ENCODE results near the gene AKT1. TPM values are rescaled to one million over a fixed set of nuclear protein-coding genes. Genes with fewer than 3 reads are reported as not detected.
"Not testable (repeated sequence)": the region's sequence is repeated elsewhere in the genome, so short reads cannot be mapped to it uniquely, and the experiment has no call there.

The AKT1 gene
- total RNA-seq: 100 to 1,000 TPM; 131 to 133 TPM

DNA sequence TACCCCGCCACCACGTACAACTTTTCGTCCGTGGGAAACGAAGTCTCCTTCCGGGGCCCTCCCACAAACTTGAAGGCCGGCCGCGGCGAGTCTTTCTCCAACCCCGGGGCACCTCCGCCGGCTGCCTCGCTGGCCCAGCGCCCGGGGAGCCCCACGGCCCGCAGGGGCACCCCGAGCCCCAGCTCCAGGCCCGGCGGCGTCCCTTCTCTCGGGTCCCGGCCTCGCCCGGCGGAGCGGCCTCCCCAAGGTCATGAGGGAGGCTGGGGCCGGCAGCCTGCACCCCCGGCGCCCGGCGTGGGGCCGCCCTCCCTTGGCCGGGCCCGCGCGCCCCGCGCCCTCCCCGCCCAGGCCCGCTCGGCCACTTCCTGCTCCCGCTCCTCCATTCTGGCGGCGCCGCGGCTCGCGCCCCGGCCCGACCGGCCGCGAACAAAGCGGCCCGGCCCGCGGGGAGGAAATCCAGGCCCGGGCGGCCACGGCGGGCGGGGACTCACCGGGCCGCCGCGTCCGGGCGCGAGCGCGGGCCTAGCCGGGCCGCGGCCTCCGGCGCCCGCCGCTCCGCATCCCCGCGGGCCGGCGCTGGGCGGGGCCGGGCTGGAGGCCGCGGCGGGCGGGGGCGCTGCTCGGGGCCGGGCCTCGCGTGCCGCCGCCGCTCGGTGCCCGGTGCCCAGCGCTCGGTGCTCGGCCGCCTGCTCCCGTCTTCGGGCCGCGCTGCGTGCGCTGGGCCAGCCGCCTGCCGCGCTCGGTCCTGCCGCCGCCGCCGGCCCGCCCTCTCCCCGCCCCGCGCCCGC is at the start of gene AKT1:
AKT1 (minus strand) TSS at position 756 of the 788 bp plus-strand sequence. CDS start 3,105 bp downstream, outside the sequence.
- intact Hi-C loops (cut with micrococcal nuclease): no loop called here
- Mint-ChIP-seq H3K27ac (peak within 1 kb of the TSS; percentile 62), H3K4me3 (peak within 1 kb of the TSS; percentile 84), H3K9me3 (no peaks in the 10 kb centered on the region), H3K36me3 (no peaks in the 10 kb centered on the region), H3K4me1 (ENCODE audit: low read depth) (peaks cover 48% of the 10 kb centered on the region), H3K27me3 (no peaks in the 10 kb centered on the region)
- CTCF ChIA-PET: interaction anchor here (1.3 to 1.5 kb wide), 2 partner anchors 26 to 31 kb away, joined by 5 to 7 read pairs; no protein-coding TSS in a partner anchor
- peak; percentile 35 for DNase-seq
- POLR2A ChIA-PET: interaction anchor here (1.2 to 1.4 kb wide), 2 partner anchors 25 to 42 kb away, joined by 3 to 9 read pairs; partner anchors contain the start of gene SIVA1

DNA sequence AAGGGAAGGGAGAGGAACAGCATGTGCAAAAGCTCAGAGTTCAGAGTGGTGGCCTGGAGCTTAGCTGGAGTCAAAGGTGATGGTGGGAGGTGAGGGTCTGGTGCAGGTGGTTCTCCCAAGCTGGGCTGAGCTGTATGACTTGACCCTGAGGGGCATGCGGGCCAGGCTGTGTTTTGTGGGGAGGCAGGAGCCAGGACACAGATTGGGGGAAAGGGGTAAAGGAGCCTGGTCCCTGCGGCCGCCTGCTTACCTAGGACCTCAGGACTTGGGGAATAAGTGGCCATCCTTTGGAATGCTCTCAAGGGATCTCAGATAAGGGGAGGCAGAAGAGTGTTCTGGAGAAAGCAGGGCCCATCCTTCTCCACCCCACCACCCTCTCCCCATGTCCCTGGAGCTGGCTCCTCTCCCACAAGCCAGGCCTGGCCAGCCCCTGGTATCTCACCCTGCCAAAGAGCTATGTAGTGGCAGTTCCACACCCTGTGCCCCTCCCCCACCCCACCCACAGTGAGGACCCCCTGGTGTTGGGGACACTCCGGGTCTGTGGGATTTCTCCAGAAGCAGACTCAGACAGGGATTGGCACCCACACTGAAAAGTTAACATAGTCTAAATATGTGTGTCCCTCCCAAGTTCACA is 49.6 kb upstream of the AKT1 start:
- CTCF ChIA-PET: no interaction called here
- H3K27ac Mint-ChIP-seq: no peak overlapping the region
- no peak overlapping the region for H3K4me3 Mint-ChIP-seq
- no peaks in the 10 kb centered on the region for H3K9me3 Mint-ChIP-seq
- POLR2A ChIA-PET: no interaction called here
- no peak for DNase-seq
- intact Hi-C loops (cut with micrococcal nuclease): no loop called here
- no peaks in the 10 kb centered on the region for H3K4me1 Mint-ChIP-seq (ENCODE audit: low read depth)
- H3K36me3 Mint-ChIP-seq: no peaks in the 10 kb centered on the region
- peaks cover 44% of the 10 kb centered on the region for H3K27me3 Mint-ChIP-seq

DNA sequence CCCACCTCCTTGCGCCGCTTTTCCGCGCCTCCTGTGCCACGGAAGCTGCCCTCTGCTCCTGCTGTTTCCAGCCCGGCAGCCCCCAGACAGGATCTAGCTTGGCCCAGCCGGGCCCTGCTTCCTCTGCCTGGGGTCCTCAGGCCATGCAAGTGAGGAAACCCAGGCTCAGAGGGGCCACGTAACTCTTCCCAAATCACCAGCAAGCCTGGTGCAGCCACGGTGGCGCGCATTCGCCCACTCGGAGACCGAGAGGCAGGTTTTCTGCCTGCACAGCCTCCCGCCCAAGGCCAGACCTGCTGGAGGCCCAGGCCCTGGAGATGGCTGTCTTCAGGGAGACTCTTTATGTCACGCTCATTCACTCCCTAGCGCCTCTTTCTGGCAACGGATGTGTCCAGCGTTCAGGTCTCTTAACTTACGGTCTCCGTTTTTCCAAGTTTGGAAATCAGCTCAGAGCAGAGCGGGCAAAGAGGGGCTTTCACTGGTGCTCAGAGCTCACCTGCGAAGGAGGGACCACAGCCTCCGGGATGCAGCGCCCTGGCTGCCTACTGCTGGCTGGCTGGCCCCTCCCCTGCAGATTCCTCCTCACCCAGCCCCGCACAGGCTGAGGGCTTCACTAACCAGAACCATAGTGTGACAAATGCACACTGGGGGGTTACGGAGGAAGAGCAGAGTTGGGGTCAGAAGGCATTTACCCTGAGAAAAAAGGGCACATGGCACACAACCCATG is 48.9 kb upstream of the AKT1 start:
- intact Hi-C loops (cut with micrococcal nuclease): no loop called here
- Mint-ChIP-seq H3K36me3 (no peaks in the 10 kb centered on the region), H3K4me3 (no peak overlapping the region), H3K27ac (no peak overlapping the region), H3K27me3 (peaks cover 41% of the 10 kb centered on the region), H3K9me3 (no peaks in the 10 kb centered on the region), H3K4me1 (ENCODE audit: low read depth) (no peaks in the 10 kb centered on the region)
- ChIA-PET CTCF (no interaction called here), POLR2A (no interaction called here)
- DNase-seq: no peak

DNA sequence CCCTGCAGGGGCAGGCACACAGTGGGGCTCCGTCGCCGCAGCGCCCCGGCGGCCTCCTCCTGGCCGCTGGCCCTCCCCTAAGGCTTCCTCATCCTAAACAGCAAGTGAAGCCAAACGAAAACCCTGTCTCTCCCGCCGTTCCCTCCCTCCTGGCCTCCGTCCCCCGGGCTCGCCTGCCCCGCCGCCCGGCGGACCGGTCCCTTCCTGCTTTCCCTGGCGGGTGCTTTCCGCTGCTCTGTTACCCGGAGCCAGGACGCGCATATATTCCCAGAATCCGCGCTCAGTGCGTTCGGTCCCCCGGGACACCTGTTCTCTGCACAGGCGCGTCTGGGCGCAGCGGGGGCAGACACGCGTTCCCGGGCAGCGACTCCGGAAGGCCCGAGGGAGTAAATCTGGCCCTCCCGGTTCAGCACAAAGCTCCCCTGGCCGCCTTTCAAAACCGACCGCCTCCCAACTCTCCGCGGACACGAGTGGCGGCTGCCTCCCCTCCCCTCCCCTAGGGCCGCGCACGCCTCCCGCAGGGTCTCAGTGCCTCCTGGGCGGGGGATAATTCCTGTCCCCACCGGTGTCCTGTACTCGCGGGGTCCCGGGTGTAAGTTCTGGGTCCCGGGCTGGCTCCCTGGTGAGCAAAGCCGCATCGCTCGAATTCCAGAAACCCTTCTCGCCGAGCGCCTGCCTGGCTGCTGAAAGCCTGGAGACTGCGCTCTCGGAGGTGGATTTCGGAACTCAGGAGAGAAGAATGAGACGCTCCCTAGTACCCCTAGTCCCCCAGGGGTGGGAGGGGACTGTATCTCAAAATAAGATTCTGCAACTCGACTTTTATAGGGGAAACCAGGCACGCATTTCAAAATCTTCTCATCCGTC is 48.1 kb upstream of the AKT1 start:
- intact Hi-C loops (cut with micrococcal nuclease): no loop called here
- H3K4me1 Mint-ChIP-seq (ENCODE audit: low read depth): no peaks in the 10 kb centered on the region
- peaks cover 37% of the 10 kb centered on the region for H3K27me3 Mint-ChIP-seq
- DNase-seq: no peak
- no peak overlapping the region for H3K4me3 Mint-ChIP-seq
- POLR2A ChIA-PET: no interaction called here
- CTCF ChIA-PET: no interaction called here
- no peaks in the 10 kb centered on the region for H3K9me3 Mint-ChIP-seq
- no peak overlapping the region for H3K27ac Mint-ChIP-seq
- H3K36me3 Mint-ChIP-seq: no peaks in the 10 kb centered on the region

DNA sequence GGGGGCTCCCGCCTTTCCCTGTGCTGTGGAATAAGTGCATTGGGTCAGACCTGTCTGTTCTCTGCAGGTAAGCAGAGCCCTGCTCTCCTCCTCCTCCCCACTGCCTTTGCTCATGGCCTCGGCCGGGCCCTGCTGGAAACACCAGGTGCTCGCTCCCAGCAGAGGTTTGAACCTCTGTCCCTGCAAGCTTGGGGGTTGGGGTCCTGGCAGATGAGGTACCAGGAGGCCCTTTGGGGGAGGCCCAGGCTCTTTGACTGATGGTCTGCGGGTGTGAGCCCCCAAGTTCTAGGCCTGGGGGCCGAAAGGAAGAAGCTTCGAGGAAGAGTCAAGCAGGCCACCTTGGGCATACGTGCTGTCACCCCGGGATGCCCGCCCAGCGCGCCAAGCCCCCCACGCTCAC is 47.5 kb upstream of the AKT1 start:
- no peaks in the 10 kb centered on the region for H3K4me1 Mint-ChIP-seq (ENCODE audit: low read depth)
- no peak overlapping the region for H3K27ac Mint-ChIP-seq
- peaks cover 37% of the 10 kb centered on the region for H3K27me3 Mint-ChIP-seq
- no peak overlapping the region for H3K4me3 Mint-ChIP-seq
- ChIA-PET CTCF (interaction anchor here (0.6 to 1.6 kb wide), 2 partner anchors 17 to 74 kb away, joined by 3 to 6 read pairs; no protein-coding TSS in a partner anchor), POLR2A (no interaction called here)
- no peaks in the 10 kb centered on the region for H3K36me3 Mint-ChIP-seq
- no peak for DNase-seq
- no peaks in the 10 kb centered on the region for H3K9me3 Mint-ChIP-seq
- intact Hi-C loops (cut with micrococcal nuclease): no loop called here

DNA sequence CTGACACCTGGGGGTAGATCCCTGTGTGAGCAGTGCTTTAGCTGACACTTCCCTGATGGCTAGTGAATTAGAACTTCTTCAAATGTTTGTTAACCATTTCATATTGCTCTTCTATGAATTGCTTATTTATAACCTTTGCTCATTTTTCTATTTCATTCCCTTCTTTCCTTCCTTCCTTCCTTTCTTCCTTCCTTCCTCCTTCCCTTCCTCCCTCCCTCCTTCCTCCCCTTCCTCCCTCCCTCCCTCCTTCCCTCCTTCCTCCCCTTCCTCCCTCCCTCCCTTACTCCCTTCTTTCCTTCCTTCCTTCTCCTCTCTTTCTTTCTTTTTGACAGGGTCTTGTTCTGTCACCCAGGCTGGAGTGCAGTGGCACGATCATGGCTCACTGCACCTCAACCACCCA is 46.2 kb upstream of the AKT1 start:
- no peak overlapping the region for H3K4me3 Mint-ChIP-seq
- no peaks in the 10 kb centered on the region for H3K36me3 Mint-ChIP-seq
- intact Hi-C loops (cut with micrococcal nuclease): no loop called here

DNA sequence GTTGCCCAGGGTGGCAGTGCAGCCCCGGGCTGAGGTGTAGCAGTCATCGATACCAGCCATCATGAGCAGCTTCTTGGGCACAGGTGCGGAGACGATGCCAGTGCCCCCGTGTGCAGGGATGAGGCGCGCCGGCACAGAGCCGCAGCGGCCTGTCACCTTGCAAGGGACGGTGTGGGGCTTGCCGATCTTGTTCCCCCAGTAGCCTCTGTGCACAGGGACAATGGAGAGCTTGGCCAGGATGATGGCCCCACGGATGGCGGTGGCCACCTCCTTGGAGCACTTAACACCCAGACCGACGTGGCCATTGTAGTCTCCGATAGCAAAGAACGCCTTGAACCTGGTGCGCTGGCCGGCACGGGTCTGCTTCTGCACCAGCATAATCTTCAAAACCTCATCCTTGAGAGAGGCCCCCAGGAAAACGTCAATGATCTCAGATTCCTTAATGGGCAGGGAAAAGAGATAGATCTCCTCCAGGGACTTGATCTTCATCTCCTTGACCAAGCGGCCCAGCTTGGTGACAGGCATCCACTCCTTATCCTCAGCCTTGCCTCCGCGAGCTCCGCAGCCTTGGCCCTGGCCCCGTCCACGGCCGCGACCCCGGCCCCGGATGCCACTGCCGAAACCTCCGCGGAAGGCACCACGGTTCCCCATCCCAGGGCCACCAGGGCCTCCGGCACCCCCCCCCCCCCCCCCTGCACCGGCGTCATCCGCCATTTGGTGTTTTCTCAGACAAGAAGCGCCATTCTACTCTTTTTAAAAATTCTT is 40.8 kb upstream of the AKT1 start:
- H3K36me3 Mint-ChIP-seq; H3K9me3 Mint-ChIP-seq; POLR2A ChIA-PET; H3K4me1 Mint-ChIP-seq (ENCODE audit: low read depth); H3K27ac Mint-ChIP-seq; DNase-seq; CTCF ChIA-PET; H3K4me3 Mint-ChIP-seq; H3K27me3 Mint-ChIP-seq; intact Hi-C loops (cut with micrococcal nuclease): not testable (repeated sequence)

More for the DNA sequence above, 46.2 kb upstream of the AKT1 start:
- ChIA-PET POLR2A (no interaction called here), CTCF (interaction anchor here (1.6 kb wide), 1 partner anchor 16 kb away, joined by 6 read pairs; no protein-coding TSS in a partner anchor)
- Mint-ChIP-seq H3K4me1 (ENCODE audit: low read depth) (no peaks in the 10 kb centered on the region), H3K27ac (no peak overlapping the region), H3K27me3 (peaks cover 35% of the 10 kb centered on the region), H3K9me3 (no peaks in the 10 kb centered on the region)
- no peak for DNase-seq

DNA sequence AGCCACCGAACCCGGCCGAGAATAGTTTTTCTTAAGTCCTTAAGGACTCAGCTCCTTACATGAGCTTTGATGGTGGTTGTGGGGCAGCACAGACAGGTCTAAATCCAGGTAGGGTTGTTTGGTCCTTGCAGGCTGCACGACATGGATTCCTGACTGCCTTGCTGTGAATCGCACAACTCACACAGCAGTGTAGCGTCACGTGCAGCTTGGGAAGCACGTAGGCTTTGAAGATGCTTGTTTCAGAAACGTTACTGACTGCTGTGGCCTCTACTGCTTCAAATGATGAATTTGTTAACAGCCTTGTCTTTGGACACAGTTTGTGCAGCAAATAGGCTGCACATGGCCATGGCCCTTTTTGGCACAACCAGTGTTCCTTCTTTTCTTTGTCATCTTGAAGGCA is 35.2 kb upstream of the AKT1 start:
- ChIA-PET POLR2A (no interaction called here), CTCF (no interaction called here)
- Mint-ChIP-seq H3K36me3 (no peaks in the 10 kb centered on the region), H3K9me3 (no peaks in the 10 kb centered on the region), H3K4me1 (ENCODE audit: low read depth) (peaks cover 10% of the 10 kb centered on the region), H3K27me3 (peaks cover 1% of the 10 kb centered on the region), H3K27ac (no peak overlapping the region), H3K4me3 (no peak overlapping the region)
- intact Hi-C loops (cut with micrococcal nuclease): no loop called here
- no peak for DNase-seq

DNA sequence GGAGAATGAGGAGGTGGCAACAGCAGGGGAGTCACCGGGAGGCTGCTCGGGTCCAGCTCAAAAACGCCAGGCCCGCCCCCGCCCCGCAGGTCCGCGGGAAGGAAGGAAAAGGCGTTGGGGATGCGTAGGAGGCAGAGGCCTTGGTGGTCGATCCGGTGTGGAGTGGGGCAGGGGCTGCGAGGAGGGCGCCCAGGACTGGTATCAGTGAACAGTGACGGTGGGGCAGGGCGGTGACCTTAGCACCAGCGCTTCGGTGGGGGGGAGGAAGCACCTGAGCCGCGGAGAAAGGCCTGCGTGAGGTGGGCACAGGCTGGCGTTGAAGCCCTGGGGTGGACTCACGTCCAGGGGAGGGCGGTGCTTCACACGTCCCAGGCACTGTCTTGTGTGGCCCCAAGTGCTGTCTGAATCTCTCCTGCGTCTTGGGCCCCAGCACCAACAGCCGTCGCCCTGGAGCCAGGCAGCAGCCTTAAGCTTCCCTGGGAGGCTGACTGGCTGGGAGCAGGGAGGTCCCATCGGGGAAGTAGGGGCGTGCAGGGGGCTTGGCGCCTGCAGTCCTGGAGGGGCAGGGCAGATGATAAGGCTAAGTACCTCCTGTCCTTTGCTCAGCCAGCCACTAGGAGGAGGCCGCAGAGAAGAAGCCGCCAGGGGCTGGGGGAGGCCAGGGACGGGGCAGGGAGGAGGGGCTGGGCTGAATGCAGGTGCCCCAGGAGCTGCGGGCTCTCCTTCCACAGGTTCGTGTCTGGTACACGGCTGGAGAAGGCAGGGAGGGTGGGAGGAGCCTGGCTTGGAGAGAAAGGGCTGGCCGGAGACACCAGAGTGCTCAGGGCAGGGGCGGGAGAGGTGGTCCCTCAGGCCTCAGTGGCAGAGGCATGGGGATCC is 31.9 kb upstream of the AKT1 start:
- POLR2A ChIA-PET: interaction anchor here (1.6 kb wide), 1 partner anchor 74 kb away, joined by 5 read pairs; the partner anchor contains the start of gene SIVA1
- peaks cover 6% of the 10 kb centered on the region for H3K27me3 Mint-ChIP-seq
- H3K4me1 Mint-ChIP-seq (ENCODE audit: low read depth): peaks cover 17% of the 10 kb centered on the region
- no peak overlapping the region for H3K27ac Mint-ChIP-seq
- no peaks in the 10 kb centered on the region for H3K36me3 Mint-ChIP-seq
- intact Hi-C loops (cut with micrococcal nuclease): loop anchor here (2.0 kb wide), 2 partner anchors 31 to 105 kb away; no protein-coding TSS in a partner anchor
- peak; percentile 69 for DNase-seq
- H3K4me3 Mint-ChIP-seq: peak overlapping the region; percentile 64
- CTCF ChIA-PET: interaction anchor here (1.4 to 3.5 kb wide), 4 partner anchors 15 to 74 kb away, joined by 4 to 99 read pairs (median 12); partner anchors contain the start of gene SIVA1
- H3K9me3 Mint-ChIP-seq: no peaks in the 10 kb centered on the region

DNA sequence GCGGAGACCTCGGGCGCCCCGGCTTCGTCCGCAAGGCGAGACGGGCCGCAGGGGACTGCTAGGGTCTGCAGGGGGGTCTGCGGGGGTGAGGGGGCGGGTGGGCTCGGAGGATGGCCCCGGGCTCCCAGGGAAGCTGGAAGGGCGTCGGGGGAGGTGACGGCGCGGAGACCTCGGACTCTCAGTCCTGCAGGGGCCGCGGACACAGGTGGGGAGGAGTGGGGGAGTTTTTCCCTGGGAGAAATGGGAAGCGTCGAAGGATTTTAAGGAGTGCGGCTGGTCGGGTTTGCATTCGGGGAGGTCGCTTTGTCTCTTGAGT is 31.3 kb upstream of the AKT1 start:
- H3K4me3 Mint-ChIP-seq: peak overlapping the region; percentile 64
- H3K9me3 Mint-ChIP-seq: no peaks in the 10 kb centered on the region
- no peak overlapping the region for H3K27ac Mint-ChIP-seq
- DNase-seq: no peak
- no peaks in the 10 kb centered on the region for H3K36me3 Mint-ChIP-seq
- CTCF ChIA-PET: interaction anchor here (1.4 to 3.5 kb wide), 5 partner anchors 15 to 73 kb away, joined by 4 to 99 read pairs (median 12); partner anchors contain the start of genes SIVA1 and ZBTB42
- intact Hi-C loops (cut with micrococcal nuclease): loop anchor here (1.0 to 2.0 kb wide), 3 partner anchors 30 to 104 kb away; no protein-coding TSS in a partner anchor
- H3K27me3 Mint-ChIP-seq: peaks cover 6% of the 10 kb centered on the region
- POLR2A ChIA-PET: interaction anchor here (1.6 kb wide), 1 partner anchor 74 kb away, joined by 5 read pairs; the partner anchor contains the start of gene SIVA1
- peaks cover 17% of the 10 kb centered on the region for H3K4me1 Mint-ChIP-seq (ENCODE audit: low read depth)
